Smooth muscle cell (in vitro differentiated cells): ENCODE measurements around the gene AMDHD1. TPM values are rescaled to one million over a fixed set of nuclear protein-coding genes. Genes with fewer than 3 reads are reported as not detected.

ENCODE experiments used
- DNase-seq: peaks from one replicate; lab custom pipeline; 2025; ENCODE audit not compliant: unreplicated experiment; lab: John Stamatoyannopoulos, UW
- H2AFZ ChIP-seq: fragments of 200-600 bp; sonication (generic); 2 replicates; pipeline ENCODE4 v1.6.0; 2016; ENCODE audit warnings: antibody characterized with exemption, low read depth, mild to moderate bottlenecking
- H3F3A ChIP-seq: fragments of 200-600 bp; sonication (generic); 2 replicates; pipeline ENCODE4 v1.6.0; 2017; ENCODE audit warnings: antibody characterized with exemption, low read depth
- H3K27ac ChIP-seq: fragments of 200-600 bp; sonication (generic); 2 replicates; pipeline ENCODE4 v1.5.1; 2016; ENCODE audit warnings: low read depth, mild to moderate bottlenecking
- H3K27me3 ChIP-seq: fragments of 200-600 bp; sonication (generic); 2 replicates; pipeline ENCODE4 v1.6.1; 2016; ENCODE audit warnings: low read depth, mild to moderate bottlenecking
- H3K36me3 ChIP-seq: fragments of 200-600 bp; sonication (generic); 2 replicates; pipeline ENCODE4 v1.5.1; 2016; ENCODE audit warnings: low read depth
- H3K4me1 ChIP-seq: fragments of 200-600 bp; sonication (generic); 2 replicates; pipeline ENCODE4 v1.5.1; 2016; ENCODE audit warnings: low read depth
- H3K4me2 ChIP-seq: fragments of 200-600 bp; sonication (generic); 2 replicates; pipeline ENCODE4 v1.6.0; 2016; ENCODE audit warnings: mild to moderate bottlenecking
- H3K4me3 ChIP-seq: fragments of 200-600 bp; sonication (generic); 2 replicates; pipeline ENCODE4 v1.5.1; 2016; ENCODE audit warnings: mild to moderate bottlenecking
- H3K79me2 ChIP-seq: fragments of 200-600 bp; sonication (generic); 2 replicates; pipeline ENCODE4 v1.6.0; 2016; ENCODE audit warnings: low read depth, mild to moderate bottlenecking
- H3K9ac ChIP-seq: fragments of 200-600 bp; sonication (generic); 2 replicates; pipeline ENCODE4 v1.6.0; 2016; ENCODE audit warnings: low read depth
- H3K9me3 ChIP-seq: fragments of 200-600 bp; sonication (generic); replicated peaks from 2 replicates; pipeline ENCODE4 v1.5.1; 2016; ENCODE audit warnings: low read depth
- H4K20me1 ChIP-seq: fragments of 200-600 bp; sonication (generic); 2 replicates; pipeline ENCODE4 v1.6.0; 2016; ENCODE audit warnings: low read depth
- CTCF ChIP-seq: fragments of 200-600 bp; sonication (generic); IDR thresholded peaks from 2 replicates; pipeline ENCODE4 v1.5.1; 2017; ENCODE audit warnings: borderline replicate concordance, mild to moderate bottlenecking, antibody characterized with exemption; ENCODE audit not compliant: insufficient read depth, poor library complexity, severe bottlenecking
- WGBS: methylation state at CpG from one replicate; pipeline ENCODE4 v1.1.7; 2016; ENCODE audit warnings: low lambda C conversion rate; 5-methylcytosine and 5-hydroxymethylcytosine counted together
- polyA plus RNA-seq: library from polyadenylated mRNA; unstranded; fragments of >200 nt; fragmentation: Nextera tagmentation; extraction: Ambion mirVana; gene quantifications from 2 replicates; pipeline ENCODE4 v1.2.1, GENCODE V29; 2016
- total RNA-seq: library from RNA; depleted of rRNA; stranded (reverse); fragments of >200 nt; gene quantifications from 2 replicates; pipeline ENCODE4 v1.2.3, GENCODE V29; 2014

The AMDHD1 gene
- total and polyA plus RNA-seq, 2 experiments from 2014 or later, result 0.18 to 0.25 TPM

GRCh38 chr12:95951515-95951914 lies 8.4 kb downstream of the AMDHD1 start:
- Histone ChIP-seq H3K79me2 (no peaks in the 10 kb centered on the region), H2AFZ (no peak overlapping the region), H3K27me3 (no peaks in the 10 kb centered on the region), H3K36me3 (no peaks in the 10 kb centered on the region), H3K4me2 (no peak overlapping the region), H3K27ac (no peak overlapping the region), H3K9ac (no peak overlapping the region), H3K4me3 (no peak overlapping the region), H4K20me1 (no peaks in the 10 kb centered on the region), H3K9me3 (no peaks in the 10 kb centered on the region), H3F3A (no peaks in the 10 kb centered on the region), H3K4me1 (peaks cover 20% of the 10 kb centered on the region)
- no peak for DNase-seq
- TF ChIP-seq CTCF, result no peak

- Histone ChIP-seq H3K4me1 (peaks cover 29% of the 10 kb centered on the region), H3K36me3 (no peaks in the 10 kb centered on the region), H4K20me1 (no peaks in the 10 kb centered on the region), H3K9ac (no peak overlapping the region), H3K9me3 (no peaks in the 10 kb centered on the region), H3K4me2 (no peak overlapping the region), H3K27me3 (no peaks in the 10 kb centered on the region), H3K79me2 (no peaks in the 10 kb centered on the region), H3K27ac (no peak overlapping the region), H2AFZ (no peak overlapping the region), H3K4me3 (no peak overlapping the region), H3F3A (no peaks in the 10 kb centered on the region)
- no peak for DNase-seq
- TF ChIP-seq CTCF, result no peak
- 35% methylated on average over 1 of the region's 1 CpG for WGBS
These were observed 9.9 kb downstream of the AMDHD1 start for GRCh38 chr12:95953000-95953399.

GRCh38 chr12:95955549-95956159 lies 12.5 kb downstream of the AMDHD1 start:
- Histone ChIP-seq H3K4me3 (no peak overlapping the region), H3K27me3 (no peaks in the 10 kb centered on the region), H3K9me3 (no peaks in the 10 kb centered on the region), H3F3A (no peaks in the 10 kb centered on the region), H3K9ac (no peak overlapping the region), H3K4me1 (peaks cover 22% of the 10 kb centered on the region), H4K20me1 (no peaks in the 10 kb centered on the region), H3K79me2 (no peaks in the 10 kb centered on the region), H3K36me3 (no peaks in the 10 kb centered on the region), H3K4me2 (no peak overlapping the region), H2AFZ (no peak overlapping the region), H3K27ac (no peak overlapping the region)
- 93% methylated on average over 7 of the region's 7 CpGs for WGBS
- DNase-seq, result no peak
- no peak for TF ChIP-seq CTCF

- Histone ChIP-seq H3K4me3 (no peak overlapping the region), H3K9ac (no peak overlapping the region), H3K4me1 (peaks cover 22% of the 10 kb centered on the region), H4K20me1 (no peaks in the 10 kb centered on the region), H3K27me3 (no peaks in the 10 kb centered on the region), H3F3A (no peaks in the 10 kb centered on the region), H3K79me2 (no peaks in the 10 kb centered on the region), H3K9me3 (no peaks in the 10 kb centered on the region), H3K36me3 (no peaks in the 10 kb centered on the region), H3K4me2 (no peak overlapping the region), H2AFZ (no peak overlapping the region), H3K27ac (no peak overlapping the region)
- WGBS, result 94% methylated on average over 27 of the region's 27 CpGs
- TF ChIP-seq CTCF, result no peak
- DNase-seq, result no peak
These were observed 13.5 kb downstream of the AMDHD1 start for GRCh38 chr12:95956557-95957145.
